Activated naive CD8-positive, alpha-beta T cell treated with anti-CD3 and anti-CD28 coated beads for 36 hours (primary cell): Measurements from ENCODE around the gene TAAR9. TPM values are rescaled to one million over a fixed set of nuclear protein-coding genes. Genes with fewer than 3 reads are reported as not detected.
"Not testable (repeated sequence)": the region's sequence is repeated elsewhere in the genome, so short reads cannot be mapped to it uniquely, and the experiment has no call there.

Source experiments
- DNase-seq: peaks from one replicate; pipeline ENCODE4 v3.0.0; 2021
- H3K27ac Mint-ChIP-seq: one replicate; pipeline ENCODE4 v1.8.0; 2022; ENCODE audit warnings: mild to moderate bottlenecking, moderate library complexity, mixed read lengths
- H3K27me3 Mint-ChIP-seq: one replicate; pipeline ENCODE4 v1.8.0; 2022; ENCODE audit warnings: mild to moderate bottlenecking, mixed read lengths
- H3K36me3 Mint-ChIP-seq: one replicate; pipeline ENCODE4 v1.8.0; 2021; ENCODE audit warnings: mild to moderate bottlenecking, mixed read lengths
- H3K4me1 Mint-ChIP-seq: one replicate; pipeline ENCODE4 v1.8.0; 2021; ENCODE audit warnings: mixed read lengths
- H3K4me3 Mint-ChIP-seq: one replicate; pipeline ENCODE4 v1.8.0; 2022; ENCODE audit warnings: mild to moderate bottlenecking, moderate library complexity, mixed read lengths
- H3K9me3 Mint-ChIP-seq: one replicate; pipeline ENCODE4 v1.8.0; 2022; ENCODE audit warnings: mixed read lengths
- total RNA-seq, 2 experiments: library from RNA; stranded (reverse); gene quantifications; one replicate each; pipeline ENCODE4 v1.2.3, GENCODE V29; 2021

TAAR9 gene
- total RNA-seq, 2 experiments from 2014 or later = not detected

- Mint-ChIP-seq H3K27me3 (peaks cover 24% of the 10 kb centered on the region), H3K4me3 (no peak overlapping the region), H3K4me1 (no peaks in the 10 kb centered on the region), H3K36me3 (peaks cover 1% of the 10 kb centered on the region), H3K9me3 (peaks cover 2% of the 10 kb centered on the region), H3K27ac (no peak overlapping the region)
- DNase-seq = no peak
These were observed 932 bp upstream of the TAAR9 start for GRCh38 chr6:132537145-132537544.

- Mint-ChIP-seq H3K9me3 (no peaks in the 10 kb centered on the region), H3K4me1 (no peaks in the 10 kb centered on the region), H3K27me3 (peaks cover 16% of the 10 kb centered on the region), H3K36me3 (no peaks in the 10 kb centered on the region), H3K27ac (no peak overlapping the region), H3K4me3 (no peak overlapping the region)
- DNase-seq = no peak
These were observed 6.7 kb downstream of the TAAR9 start for GRCh38 chr6:132544826-132545225.

GRCh38 chr6:132548746-132549463 is 10.8 kb downstream of the TAAR9 start:
- no peaks in the 10 kb centered on the region for H3K4me1 Mint-ChIP-seq
- H3K9me3 Mint-ChIP-seq = no peaks in the 10 kb centered on the region
- H3K27me3 Mint-ChIP-seq = peaks cover 13% of the 10 kb centered on the region
- H3K4me3 Mint-ChIP-seq = no peak overlapping the region
- no peak for DNase-seq
- no peak overlapping the region for H3K27ac Mint-ChIP-seq
- H3K36me3 Mint-ChIP-seq = no peaks in the 10 kb centered on the region

- H3K27me3 Mint-ChIP-seq = peaks cover 14% of the 10 kb centered on the region
- H3K27ac Mint-ChIP-seq = no peak overlapping the region
- no peaks in the 10 kb centered on the region for H3K9me3 Mint-ChIP-seq
- H3K4me1 Mint-ChIP-seq = no peaks in the 10 kb centered on the region
- H3K4me3 Mint-ChIP-seq = no peak overlapping the region
- H3K36me3 Mint-ChIP-seq = no peaks in the 10 kb centered on the region
- no peak for DNase-seq
These were observed 13.1 kb downstream of the TAAR9 start for GRCh38 chr6:132551214-132551613.

GRCh38 chr6:132552372-132552771 is 14.3 kb downstream of the TAAR9 start, which contains the start of gene TAAR8:
Gene TAAR8, plus strand, starts transcription at chr6:132552672. Its CDS starts 21 bp downstream, at chr6:132552693.
- Mint-ChIP-seq H3K27ac (no peak within 1 kb of the TSS), H3K27me3 (peaks cover 23% of the 10 kb centered on the region), H3K4me3 (no peak within 1 kb of the TSS), H3K9me3 (no peaks in the 10 kb centered on the region), H3K36me3 (no peaks in the 10 kb centered on the region), H3K4me1 (no peaks in the 10 kb centered on the region)
- DNase-seq = no peak

GRCh38 chr6:132560087-132560486 is 22.0 kb downstream of the TAAR9 start:
- H3K9me3 Mint-ChIP-seq, H3K4me3 Mint-ChIP-seq, DNase-seq, H3K4me1 Mint-ChIP-seq, H3K27ac Mint-ChIP-seq, H3K36me3 Mint-ChIP-seq: not testable (repeated sequence)
- H3K27me3 Mint-ChIP-seq = peaks cover 26% of the 10 kb centered on the region

GRCh38 chr6:132566404-132566803 is 28.3 kb downstream of the TAAR9 start:
- H3K4me3 Mint-ChIP-seq = no peak overlapping the region
- peaks cover 25% of the 10 kb centered on the region for H3K27me3 Mint-ChIP-seq
- H3K27ac Mint-ChIP-seq = no peak overlapping the region
- no peaks in the 10 kb centered on the region for H3K9me3 Mint-ChIP-seq
- no peak for DNase-seq
- H3K36me3 Mint-ChIP-seq = no peaks in the 10 kb centered on the region
- no peaks in the 10 kb centered on the region for H3K4me1 Mint-ChIP-seq

- Mint-ChIP-seq H3K9me3 (no peaks in the 10 kb centered on the region), H3K4me1 (no peaks in the 10 kb centered on the region), H3K36me3 (no peaks in the 10 kb centered on the region), H3K27me3 (peaks cover 30% of the 10 kb centered on the region), H3K27ac (no peak overlapping the region), H3K4me3 (no peak overlapping the region)
- DNase-seq = no peak
These were observed 29.5 kb downstream of the TAAR9 start for GRCh38 chr6:132567566-132567965.

- Mint-ChIP-seq H3K4me1 (no peaks in the 10 kb centered on the region), H3K4me3 (no peak overlapping the region), H3K36me3 (no peaks in the 10 kb centered on the region), H3K9me3 (no peaks in the 10 kb centered on the region), H3K27ac (no peak overlapping the region), H3K27me3 (peaks cover 37% of the 10 kb centered on the region)
- no peak for DNase-seq
These were observed 30.5 kb downstream of the TAAR9 start for GRCh38 chr6:132568611-132569010.

GRCh38 chr6:132569170-132569569 is 31.1 kb downstream of the TAAR9 start:
- Mint-ChIP-seq H3K4me3 (no peak overlapping the region), H3K27me3 (peaks cover 34% of the 10 kb centered on the region), H3K4me1 (no peaks in the 10 kb centered on the region), H3K27ac (no peak overlapping the region), H3K9me3 (no peaks in the 10 kb centered on the region), H3K36me3 (no peaks in the 10 kb centered on the region)
- no peak for DNase-seq

- Mint-ChIP-seq H3K36me3 (no peaks in the 10 kb centered on the region), H3K27me3 (peaks cover 33% of the 10 kb centered on the region), H3K27ac (no peak within 1 kb of the TSS), H3K4me3 (no peak within 1 kb of the TSS), H3K9me3 (no peaks in the 10 kb centered on the region), H3K4me1 (no peaks in the 10 kb centered on the region)
- DNase-seq = no peak
These were observed 32.2 kb downstream of the TAAR9 start, which contains the start of gene TAAR6 for GRCh38 chr6:132570221-132570777. Gene TAAR6, plus strand, starts transcription at chr6:132570322. Its CDS starts 0 bp downstream, at chr6:132570322.

GRCh38 chr6:132571774-132572173 is 33.7 kb downstream of the TAAR9 start:
- DNase-seq = no peak
- Mint-ChIP-seq H3K4me3 (no peak overlapping the region), H3K36me3 (no peaks in the 10 kb centered on the region), H3K27me3 (peaks cover 30% of the 10 kb centered on the region), H3K4me1 (no peaks in the 10 kb centered on the region), H3K9me3 (no peaks in the 10 kb centered on the region), H3K27ac (no peak overlapping the region)

GRCh38 chr6:132584698-132585097 is 46.6 kb downstream of the TAAR9 start:
- Mint-ChIP-seq H3K27me3 (peaks cover 22% of the 10 kb centered on the region), H3K4me3 (no peak overlapping the region), H3K36me3 (no peaks in the 10 kb centered on the region), H3K27ac (no peak overlapping the region), H3K4me1 (no peaks in the 10 kb centered on the region), H3K9me3 (no peaks in the 10 kb centered on the region)
- DNase-seq = no peak

- peaks cover 17% of the 10 kb centered on the region for H3K27me3 Mint-ChIP-seq
- no peak overlapping the region for H3K27ac Mint-ChIP-seq
- no peaks in the 10 kb centered on the region for H3K9me3 Mint-ChIP-seq
- no peaks in the 10 kb centered on the region for H3K4me1 Mint-ChIP-seq
- H3K36me3 Mint-ChIP-seq = no peaks in the 10 kb centered on the region
- no peak for DNase-seq
- H3K4me3 Mint-ChIP-seq = no peak overlapping the region
These were observed 49.3 kb downstream of the TAAR9 start for GRCh38 chr6:132587424-132587823.
